IMR-90 (cell line): ENCODE data around the gene PDGFD.

Experiments
- CEBPB ChIP-seq: IDR thresholded peaks from 2 replicates; pipeline ENCODE4 v1.6.1; 2012; ENCODE audit warnings: low read depth, low read length, improper control_type of control experiment
- CTCF ChIP-seq: conservative IDR thresholded peaks from 2 replicates; pipeline ENCODE4 v1.5.1; 2012; ENCODE audit warnings: mild to moderate bottlenecking, low read depth, low read length, improper control_type of control experiment
- MXI1 ChIP-seq: IDR thresholded peaks from 2 replicates; pipeline ENCODE4 v1.6.1; 2012; ENCODE audit warnings: low read depth, mild to moderate bottlenecking, low read length, moderate library complexity, borderline replicate concordance
- RAD21 ChIP-seq: IDR thresholded peaks from 2 replicates; pipeline ENCODE4 v1.6.1; 2012; ENCODE audit warnings: low read length, improper control_type of control experiment
- RCOR1 ChIP-seq: IDR thresholded peaks from 2 replicates; pipeline ENCODE4 v1.6.1; 2012; ENCODE audit warnings: mild to moderate bottlenecking, low read length, improper control_type of control experiment; ENCODE audit not compliant: insufficient replicate concordance
- RFX5 ChIP-seq: IDR thresholded peaks from 2 replicates; pipeline ENCODE4 v1.8.0; 2012; ENCODE audit warnings: low read depth, mild to moderate bottlenecking, low read length, moderate library complexity
- SMC3 ChIP-seq: fragments of 150-350 bp; IDR thresholded peaks from 2 replicates; pipeline ENCODE4 v1.6.1; 2016; ENCODE audit warnings: low read depth, mild to moderate bottlenecking, antibody characterized with exemption, low read length, moderate library complexity

GRCh38 chr11:103881584-103881983, 282.4 kb downstream of the PDGFD start:
- TF ChIP-seq CTCF (no peak), SMC3 (no peak), RAD21 (no peak), RFX5 (no peak), CEBPB (no peak), RCOR1 (no peak), MXI1 (no peak)
